HG03196 (cell line): ENCODE measurements around the gene KCNK6.

Experiments
- ATAC-seq: cut with Tn5 transposase; IDR thresholded peaks from one replicate; pipeline ENCODE4 v1.9.1; 2021; ENCODE audit not compliant: unreplicated experiment

Gene KCNK6

DNA sequence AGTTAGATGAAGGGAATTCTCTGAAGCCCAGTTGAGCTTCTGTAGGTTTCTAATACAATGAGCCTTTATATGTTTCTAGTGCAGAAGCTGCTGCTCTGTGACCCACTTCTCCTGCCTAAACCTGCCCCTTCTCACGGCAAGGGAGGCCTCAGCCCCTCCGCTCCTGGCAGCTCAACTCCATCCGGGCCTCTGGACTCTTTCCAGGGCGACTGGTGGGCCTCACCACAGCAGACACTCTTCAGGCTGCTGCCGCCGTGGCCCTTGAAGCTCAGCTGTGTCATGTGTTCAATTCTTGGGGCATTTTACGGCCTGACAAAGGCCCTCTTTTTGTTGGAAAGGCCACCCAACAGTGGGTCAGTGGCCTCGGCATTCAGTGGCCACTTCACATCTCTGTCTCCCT lies 25.6 kb upstream of the KCNK6 start:
- ATAC-seq, result no peak

DNA sequence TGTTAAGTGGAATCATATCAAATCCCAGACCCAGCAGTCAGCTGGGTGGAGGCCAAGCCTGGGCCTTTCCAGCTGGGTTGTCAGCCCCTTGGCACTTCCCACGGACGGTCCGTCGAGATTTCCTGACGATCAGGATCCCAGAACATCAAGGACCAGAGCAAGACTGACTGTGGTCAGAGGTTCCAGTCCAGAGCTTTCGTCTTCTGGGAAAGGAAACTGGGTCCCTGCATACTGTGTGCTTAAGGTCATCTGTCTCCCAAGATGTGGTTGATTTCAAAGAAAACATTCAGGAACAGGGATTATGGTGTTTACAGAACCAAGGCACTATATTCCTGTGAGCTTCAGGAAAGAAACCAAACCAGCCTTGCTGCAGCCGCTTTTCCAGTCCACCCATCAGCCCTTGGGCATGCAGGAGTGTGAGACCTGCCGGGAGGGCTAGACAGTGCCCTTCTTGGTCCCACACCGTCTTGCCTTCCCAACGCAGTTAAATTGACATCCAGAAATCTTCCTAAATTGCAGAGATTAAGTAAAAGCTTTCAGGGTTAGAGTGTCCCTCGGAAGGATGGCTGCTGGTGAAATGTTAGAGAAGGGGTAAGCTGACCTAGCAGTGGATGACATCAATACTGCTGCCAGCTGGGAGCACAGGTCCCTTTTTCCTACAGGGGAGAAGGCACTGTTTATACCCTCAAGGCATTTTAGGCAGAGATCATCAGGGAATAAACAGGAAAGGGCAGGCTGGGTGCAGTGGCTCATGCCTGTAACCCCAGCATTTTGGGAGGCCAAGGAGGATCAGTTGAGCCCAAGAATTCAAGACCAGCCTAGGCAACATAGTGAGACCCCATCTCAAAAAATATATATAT lies 20.6 kb upstream of the KCNK6 start:
- no peak for ATAC-seq

DNA sequence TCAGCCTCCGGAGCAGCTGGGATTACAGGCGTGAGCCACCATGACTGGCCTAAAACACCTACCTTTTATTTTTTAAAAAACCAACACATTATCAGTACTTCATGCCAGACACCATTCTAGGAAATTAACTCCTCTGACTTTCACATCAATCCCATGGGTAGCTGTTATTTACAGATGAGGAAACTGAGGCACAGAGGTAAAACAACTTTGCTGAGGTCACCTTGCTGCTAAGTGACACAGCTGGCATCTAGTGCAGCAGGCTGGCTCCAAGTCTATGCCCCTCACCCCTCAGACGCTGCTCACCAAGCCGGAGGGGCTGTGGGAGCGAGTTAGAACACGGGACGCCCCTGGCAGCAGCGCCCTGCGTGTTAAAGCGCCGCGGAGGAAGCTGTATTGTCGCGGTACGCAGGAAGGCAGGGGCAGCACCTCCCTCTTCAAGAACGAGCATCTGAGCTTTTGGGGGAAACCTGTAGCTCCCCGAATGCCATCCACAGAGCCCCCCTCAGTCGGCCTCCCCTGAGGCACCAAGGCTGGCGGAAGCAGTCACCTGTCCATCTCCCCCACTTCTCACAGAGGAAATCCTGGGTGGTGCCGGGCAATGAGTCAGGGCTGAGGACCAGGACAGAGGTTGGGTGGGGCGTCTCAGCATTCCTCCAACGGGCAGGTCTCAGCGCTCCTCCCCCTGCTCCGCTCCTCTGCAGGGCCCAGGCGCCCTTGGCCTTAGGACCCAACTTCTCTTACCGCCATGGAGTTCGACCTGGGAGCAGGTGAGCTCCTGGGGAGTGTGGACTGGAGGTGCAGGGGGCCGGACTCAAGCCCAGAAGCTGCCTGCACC lies 15.9 kb upstream of the KCNK6 start, which contains the start of gene C19orf33:
Gene C19orf33 (plus strand): TSS at position 735 of the 835 bp plus-strand sequence. CDS start 11 bp downstream, at position 746.
- no peak for ATAC-seq

DNA sequence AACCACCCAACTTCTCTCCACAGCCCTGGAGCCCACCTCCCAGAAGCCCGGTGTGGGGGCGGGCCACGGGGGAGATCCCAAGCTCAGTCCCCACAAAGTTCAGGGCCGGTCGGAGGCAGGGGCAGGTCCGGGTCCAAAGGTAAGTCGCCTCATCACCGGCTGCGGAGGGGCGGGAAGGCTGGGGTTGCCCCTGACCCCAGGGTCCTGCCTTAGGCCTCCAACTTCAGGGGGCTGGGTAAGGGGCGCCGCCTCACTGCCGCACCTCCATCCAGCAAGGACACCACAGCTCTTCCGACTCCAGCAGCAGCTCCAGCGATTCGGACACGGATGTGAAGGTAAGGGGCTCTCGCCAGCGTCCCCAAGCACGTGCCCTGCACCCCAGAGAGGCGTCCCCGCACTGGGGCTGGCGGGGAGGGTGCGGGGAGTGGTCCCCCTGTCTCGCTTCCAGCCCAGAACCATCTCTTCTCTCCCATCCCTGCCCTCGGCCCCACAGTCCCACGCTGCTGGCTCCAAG lies 15.2 kb upstream of the KCNK6 start:
- ATAC-seq, result no peak

DNA sequence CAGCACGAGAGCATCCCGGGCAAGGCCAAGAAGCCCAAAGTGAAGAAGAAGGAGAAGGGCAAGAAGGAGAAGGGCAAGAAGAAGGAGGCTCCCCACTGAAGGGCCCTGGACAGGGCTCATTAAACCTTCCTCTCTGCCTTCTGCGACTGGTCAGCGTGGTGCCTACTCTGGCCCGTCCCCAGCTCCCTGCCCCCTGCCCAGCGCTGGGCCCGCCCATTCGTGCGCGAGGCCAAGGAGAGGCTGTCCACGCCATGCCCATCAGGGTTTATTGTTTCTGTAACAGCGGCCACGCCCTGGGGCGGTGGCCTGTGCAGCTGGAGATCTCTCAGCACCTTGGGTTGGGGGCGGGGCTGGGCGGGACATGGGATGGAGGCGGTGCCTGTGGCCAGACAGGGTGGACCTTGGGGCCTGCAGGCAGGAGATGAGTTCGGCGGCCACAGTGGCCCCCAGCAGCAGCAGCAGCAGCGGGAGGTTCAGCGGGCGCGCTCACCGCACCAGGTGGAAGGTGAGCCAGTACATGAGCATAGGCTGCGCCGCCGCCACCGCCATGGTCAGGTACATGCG lies 14.7 kb upstream of the KCNK6 start:
- ATAC-seq, result no peak

DNA sequence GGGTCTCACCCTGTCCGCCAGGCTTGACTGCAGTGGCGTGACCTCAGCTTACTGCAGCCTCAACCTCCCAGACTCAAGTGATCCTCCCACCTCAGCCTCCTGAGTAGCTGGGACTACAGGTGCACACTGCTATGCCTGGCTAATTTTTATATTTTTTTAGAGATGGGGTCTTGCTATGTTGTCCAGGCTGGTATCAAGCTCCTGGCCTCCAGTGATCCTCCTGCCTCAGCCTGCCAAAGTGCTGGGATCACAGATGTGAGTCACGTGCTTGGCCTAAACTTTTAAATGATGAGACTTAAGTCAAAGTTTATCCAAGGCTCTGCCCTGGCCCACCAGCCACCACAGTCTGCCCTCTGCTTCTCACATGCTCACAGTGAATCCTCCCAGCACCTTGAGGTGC lies 13.4 kb upstream of the KCNK6 start:
- no peak for ATAC-seq

DNA sequence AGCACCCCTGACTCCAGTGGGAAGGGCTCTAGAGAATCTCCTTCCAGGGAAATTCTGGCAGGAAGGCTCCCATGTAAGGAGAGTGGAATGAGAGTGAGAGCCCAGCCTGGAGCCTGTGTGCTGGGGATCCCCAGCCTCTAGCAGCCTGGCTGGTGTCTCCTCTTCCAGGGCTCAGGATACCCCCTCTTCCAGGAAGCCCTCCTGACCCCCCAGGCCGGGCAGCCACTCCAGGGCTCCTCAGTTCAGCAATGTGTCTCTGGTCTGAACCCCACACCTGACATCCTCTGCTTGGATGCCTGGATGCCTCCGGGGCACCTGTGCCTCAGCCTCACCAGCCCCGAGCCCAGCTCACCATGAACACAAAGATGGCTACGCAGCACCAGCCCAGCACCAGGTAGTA lies 12.6 kb upstream of the KCNK6 start:
- ATAC-seq, result no peak

DNA sequence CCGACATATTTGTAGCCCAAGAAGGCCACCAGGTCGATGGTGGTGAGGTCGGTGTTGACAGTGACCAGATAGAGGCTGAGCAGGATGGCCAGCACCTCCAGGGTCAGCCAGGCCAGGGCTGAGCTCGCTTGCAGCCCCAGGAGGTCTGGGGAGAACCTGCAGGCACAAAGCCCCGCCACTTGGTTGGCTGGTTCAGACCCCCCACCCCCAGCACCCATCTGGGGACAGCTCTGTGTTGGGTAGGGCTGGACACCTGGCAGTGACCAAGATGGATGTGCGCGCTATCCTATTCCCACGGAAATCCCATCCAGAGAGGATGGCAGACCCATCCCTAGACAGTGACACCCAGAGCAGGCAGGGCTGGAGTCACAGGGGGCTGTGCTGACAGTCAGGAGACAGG lies 12.0 kb upstream of the KCNK6 start:
- ATAC-seq, result no peak

DNA sequence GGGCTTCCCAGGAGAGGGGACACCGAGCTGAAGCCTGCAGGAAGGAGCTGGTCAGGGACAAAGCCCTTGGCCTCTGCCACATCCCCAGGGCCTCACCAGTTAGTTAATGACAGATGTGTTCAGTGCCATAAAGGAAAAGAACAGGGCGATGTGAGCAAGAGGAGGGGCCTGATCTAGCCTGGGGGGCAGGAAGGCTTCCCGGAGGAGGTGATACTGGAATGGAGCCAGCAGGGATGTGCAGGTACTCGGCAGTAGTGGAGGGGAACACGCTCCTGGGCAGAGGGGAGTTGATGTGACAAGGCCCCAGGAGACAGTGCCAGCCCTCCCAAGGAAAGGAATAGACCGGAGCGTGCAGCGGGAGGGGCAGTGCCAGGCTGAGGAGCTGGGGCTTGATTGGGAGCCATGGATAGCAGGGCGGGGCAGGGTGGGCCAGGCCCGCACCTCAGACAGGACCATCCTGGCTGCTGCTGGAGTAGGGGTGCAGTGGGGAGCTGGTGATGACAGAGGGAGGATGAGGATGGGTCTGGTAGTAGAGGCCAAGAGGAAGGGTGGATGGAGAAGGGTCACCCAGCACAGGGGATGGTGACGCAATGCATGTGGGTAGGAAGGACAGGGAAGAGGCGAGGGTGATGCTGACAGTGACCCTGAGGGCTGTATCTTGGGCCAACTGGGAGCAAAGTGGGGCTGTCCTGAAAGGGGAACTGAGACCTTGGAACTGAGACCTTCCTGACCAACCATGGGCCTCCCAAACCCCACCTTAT lies 11.5 kb upstream of the KCNK6 start:
- ATAC-seq, result no peak

DNA sequence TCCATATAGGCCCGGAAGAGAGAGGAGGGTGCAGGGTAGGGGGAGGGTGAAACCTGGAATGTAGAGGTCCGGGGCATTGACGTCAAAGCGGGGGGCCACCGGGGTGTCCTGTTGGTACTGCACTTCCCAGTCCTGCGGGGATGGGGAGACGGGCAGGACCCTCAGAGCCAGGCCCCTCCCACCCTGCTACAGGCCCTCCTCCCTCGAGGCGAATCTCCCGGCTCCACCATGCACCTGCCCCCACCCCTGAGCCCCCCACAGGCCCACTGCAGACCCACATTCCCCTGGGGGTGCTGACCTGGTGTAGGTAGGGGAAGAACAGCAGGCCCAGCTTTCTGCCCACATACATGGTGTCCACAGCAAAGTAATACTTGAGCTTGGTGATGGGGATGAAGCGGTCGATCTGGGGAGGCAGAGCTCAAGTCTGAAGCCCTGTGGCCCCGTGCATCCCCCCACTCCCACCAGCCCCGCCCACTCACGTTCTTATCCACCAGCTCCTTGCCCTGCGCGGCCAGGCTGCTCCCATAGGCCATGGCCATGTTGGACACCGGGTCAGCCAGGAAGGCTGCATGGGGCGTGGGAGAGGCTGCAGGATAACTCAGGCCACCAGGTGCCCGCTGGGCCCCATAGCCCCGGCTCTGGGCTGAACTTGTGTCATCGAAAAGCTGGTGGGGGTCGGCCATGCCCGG lies 10.6 kb upstream of the KCNK6 start:
- ATAC-seq, result no peak

DNA sequence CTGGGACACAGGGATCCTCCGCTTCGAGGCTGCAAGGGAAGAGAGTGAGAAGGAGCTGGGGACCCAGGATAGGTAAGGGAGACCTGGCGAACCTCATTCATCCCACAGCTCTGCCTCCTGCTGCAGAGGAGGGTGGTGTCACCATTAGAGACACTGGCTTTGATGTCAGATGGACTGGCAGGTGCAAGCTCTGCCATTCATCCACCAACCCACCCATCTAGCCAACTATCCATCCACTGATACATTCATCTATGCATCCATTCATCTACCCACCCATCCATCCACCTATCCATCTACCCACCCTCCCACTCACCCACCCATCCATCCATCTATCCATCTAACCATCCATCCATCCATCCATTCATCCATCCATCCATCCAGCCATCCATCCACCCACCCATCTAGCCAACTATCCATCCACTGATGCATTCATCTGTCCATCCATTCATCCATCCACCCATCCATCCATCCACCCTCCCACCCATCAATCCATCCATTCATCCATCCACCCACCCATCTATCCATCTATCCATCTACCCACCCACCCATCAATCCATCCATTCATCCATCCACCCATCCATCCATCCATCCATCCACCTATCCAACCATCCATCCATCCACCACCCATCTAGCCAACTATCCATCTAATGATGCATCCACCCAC lies 9.9 kb upstream of the KCNK6 start:
- no peak for ATAC-seq

DNA sequence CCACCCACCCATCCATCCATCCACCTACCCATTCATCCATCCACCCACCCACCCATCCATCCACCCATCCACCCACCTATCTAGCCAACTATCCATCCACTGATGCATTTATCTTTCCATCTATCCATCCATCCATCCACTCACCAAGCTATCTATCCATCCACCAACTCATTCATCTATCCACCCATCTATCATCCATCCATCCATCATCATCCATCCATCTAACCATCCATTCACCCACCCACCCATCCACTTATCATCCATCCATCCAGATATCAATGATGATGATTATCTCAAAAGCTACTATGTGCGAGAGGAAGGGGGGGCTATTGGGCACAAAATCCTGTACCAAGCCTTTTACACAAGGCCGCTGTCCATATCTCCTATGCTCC lies 9.4 kb upstream of the KCNK6 start:
- ATAC-seq, result no peak

DNA sequence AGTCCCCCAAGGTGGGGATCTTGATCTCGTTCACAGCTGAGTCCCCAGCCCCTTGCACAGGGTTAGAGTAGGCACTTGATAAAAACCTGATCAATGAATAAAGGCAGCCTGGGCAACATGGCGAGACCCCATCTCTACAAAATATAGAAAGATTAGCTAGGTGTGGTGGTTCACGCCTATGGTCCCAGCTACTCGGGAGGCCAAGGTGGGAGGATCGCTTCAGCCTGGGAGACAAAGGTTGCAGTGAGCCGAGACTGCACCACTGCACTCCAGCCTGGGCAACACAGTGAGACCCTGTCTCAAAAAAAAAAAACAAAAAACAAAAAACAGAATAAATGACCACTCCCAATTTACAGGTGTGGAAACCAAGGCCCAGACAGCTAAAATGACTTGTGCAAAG lies 8.7 kb upstream of the KCNK6 start:
- no peak for ATAC-seq

DNA sequence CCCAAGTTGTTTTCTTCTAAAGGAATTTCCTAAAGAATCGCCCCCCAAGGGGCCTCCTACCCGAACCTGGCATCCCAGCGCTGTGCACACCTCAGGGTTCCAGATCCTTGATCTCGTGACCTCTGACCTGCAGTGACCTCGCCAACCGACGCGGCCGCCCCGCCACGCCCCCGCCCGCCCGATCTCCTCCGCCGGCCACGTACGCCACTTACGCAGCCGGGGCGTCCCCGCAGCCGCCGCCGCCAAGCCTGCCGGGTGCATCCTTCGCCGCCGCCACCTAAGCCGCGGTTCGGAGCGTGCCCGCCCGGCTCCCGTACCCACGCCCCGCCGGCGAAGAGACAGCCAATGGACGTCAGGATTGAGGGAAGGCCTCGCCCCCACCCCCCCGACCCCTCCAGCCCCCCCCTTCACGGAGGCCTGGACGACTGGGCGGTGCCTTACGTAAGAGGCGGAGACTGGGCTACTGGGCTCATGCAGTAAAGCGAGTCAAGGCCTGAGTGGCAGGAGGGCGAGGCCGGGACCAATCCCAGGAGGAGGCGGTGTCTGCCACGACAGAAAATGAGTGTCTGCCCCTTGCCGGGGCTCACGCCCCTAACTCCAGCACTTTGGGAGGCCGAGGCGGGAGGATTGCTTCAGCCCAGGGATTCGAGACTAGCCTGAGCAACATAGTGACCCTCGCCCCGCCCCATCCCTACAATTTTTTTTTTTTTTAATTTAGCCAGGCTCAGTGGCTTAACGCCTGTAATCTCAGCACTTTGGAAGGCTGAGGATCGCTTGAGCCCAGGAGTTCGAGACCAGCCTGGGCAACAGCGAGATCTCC lies 3.8 kb upstream of the KCNK6 start, which contains the start of gene YIF1B:
Gene YIF1B (minus strand): TSS at position 291 of the 820 bp plus-strand sequence. CDS start 30 bp downstream, at position 261.
- ATAC-seq, result peak; percentile 81

DNA sequence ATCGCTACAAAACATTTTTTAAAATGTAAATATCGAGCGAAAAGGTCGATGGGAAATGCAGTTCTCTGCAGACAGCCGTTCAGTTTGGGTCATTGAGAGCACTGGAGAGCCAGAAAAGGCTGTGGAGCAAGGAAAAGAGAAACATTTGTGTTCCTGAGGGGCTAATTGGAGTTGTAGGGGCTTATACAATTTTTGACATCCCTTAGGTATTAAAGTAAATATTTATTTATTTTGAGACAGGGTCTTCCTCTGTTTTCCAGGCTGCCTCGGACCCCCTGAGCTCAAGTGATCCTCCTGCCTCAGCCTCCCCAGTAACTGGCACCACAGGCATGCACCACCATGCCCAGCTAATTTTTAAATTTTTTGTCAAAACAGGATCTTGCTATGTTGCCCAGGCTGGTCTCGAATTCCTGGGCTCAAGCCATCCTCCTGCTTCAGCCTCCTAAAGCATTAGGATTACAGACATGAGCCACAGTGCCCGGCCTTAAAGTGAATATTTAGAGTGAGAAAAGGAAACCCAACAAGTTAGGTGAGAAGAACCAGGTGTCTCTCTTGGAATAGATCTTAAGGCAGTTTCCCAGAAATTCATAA lies 3.1 kb upstream of the KCNK6 start:
- ATAC-seq, result no peak

DNA sequence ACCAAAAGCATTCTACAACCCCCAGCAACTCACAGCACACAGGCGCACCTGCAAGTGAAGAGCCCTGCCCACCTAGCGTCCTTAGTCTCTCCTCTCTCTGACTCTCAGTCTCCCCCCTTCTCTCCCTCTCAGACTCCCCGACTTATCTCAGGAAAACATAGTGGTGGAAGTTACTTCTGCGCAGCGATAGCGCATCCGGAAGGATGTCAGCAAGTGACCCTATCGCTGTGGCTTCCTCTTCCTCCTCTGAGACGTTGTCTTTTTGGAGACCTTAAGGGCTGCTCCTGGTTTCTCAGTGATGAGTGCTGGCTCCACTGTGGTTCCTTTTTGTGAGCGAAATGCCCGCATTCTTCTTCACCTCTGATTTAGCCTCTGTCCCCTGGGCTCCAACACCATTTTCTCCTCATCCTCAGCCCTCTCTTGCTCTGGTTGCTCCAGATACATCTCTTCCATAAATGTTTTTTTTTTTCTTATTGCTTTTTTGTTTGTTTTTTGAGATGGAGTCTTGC lies 2.5 kb upstream of the KCNK6 start:
- ATAC-seq, result no peak

DNA sequence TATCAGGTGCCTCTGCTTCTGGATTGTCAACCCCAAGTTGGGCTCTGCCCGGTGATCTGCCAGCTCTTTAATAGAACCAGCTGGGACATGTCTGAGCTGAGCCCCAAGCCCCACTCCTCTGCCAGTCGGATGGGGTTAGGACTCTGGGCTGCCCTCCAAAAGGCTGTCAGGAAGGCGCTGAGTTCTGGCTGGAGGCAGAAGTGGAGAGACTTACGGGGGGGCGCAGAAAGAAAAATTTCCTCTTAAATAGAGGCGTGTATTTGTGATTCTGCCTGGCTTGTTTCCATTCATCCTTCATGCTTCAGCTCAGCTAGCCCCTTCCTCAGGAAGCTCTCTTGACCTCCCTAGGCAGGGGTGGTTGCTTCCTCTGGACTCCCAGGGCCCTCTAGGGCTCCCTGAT lies 985 bp upstream of the KCNK6 start:
- ATAC-seq, result no peak

DNA sequence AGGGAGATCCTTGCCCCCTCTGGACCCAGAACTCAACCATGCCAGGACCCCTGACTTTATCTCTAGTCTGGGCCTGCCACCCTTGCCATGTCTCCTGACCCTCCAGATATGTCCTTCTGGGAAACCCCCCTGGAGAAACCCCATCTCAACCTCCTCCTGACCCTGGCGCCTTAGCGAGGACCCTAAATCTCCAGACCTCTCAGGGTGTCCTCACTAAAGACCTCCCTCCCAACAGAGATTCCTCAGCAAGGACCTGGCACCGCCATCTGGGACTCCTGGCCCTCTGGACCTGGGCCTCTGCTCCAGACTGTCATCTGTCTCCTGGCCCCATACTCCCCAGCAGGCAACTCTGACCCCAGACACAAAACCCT lies 1.3 kb downstream of the KCNK6 start:
- no peak for ATAC-seq
